Esophagus squamous epithelium (tissue), 5 donors: Measurements from ENCODE around the gene OBP2B. TPM values are rescaled to one million over a fixed set of nuclear protein-coding genes. Genes with fewer than 3 reads are reported as not detected.

Experiments used
- DNase-seq: peaks from one replicate; lab custom pipeline; 2025; lab: John Stamatoyannopoulos, UW
- H3K27ac ChIP-seq, 4 donors: fragments of 200-600 bp; sonication (generic); one replicate each; pipeline ENCODE4 v1.5.1; 2016 to 2019; ENCODE audit warnings: mild to moderate bottlenecking in 1 of 4
- H3K27me3 ChIP-seq, 4 donors: fragments of 200-600 bp; sonication (generic); 1 replicate in 3 of 4; 2 replicates in 1 of 4; pipeline versions ENCODE4 v1.5.1 to v1.6.0; 2017 to 2021; ENCODE audit warnings: antibody characterized with exemption in 1 of 4
- H3K36me3 ChIP-seq, 3 donors: fragments of 200-600 bp; sonication (generic); one replicate each; pipeline ENCODE4 v1.5.1; 2016 to 2019
- H3K4me1 ChIP-seq, 3 donors: fragments of 200-600 bp; sonication (generic); one replicate each; pipeline ENCODE4 v1.5.1; 2017 to 2019
- H3K4me3 ChIP-seq, 4 donors: fragments of 200-600 bp; sonication (generic); 1 replicate in 3 of 4; 2 replicates in 1 of 4; pipeline ENCODE4 v1.5.1; 2016 to 2019; ENCODE audit warnings: mild to moderate bottlenecking in 2 of 4, moderate library complexity in 1 of 4
- H3K9me3 ChIP-seq, 3 donors: fragments of 200-600 bp; sonication (generic); one replicate each; pipeline ENCODE4 v1.5.1; 2016 to 2019
- CTCF ChIP-seq, 6 experiments: fragments of 450-650 bp in 4 of 6; fragments of 200-600 bp in 2 of 6; sonication (generic) in 2 of 6; IDR thresholded peaks; one replicate each; pipeline ENCODE4 v1.5.1; 2016 to 2019; ENCODE audit warnings: antibody characterized with exemption in 6 of 6, mild to moderate bottlenecking in 4 of 6, moderate library complexity in 4 of 6
- POLR2A ChIP-seq, 4 donors: fragments of 450-650 bp; IDR thresholded peaks; one replicate each; pipeline ENCODE4 v1.6.1; 2017; ENCODE audit warnings: antibody characterized with exemption in 4 of 4, mild to moderate bottlenecking in 4 of 4, moderate library complexity in 3 of 4
- WGBS, 2 donors: methylation state at CpG; one replicate each; pipeline ENCODE4 v1.1.5; 2018; 5-methylcytosine and 5-hydroxymethylcytosine counted together
- intact Hi-C: fragments of 100-400 bp; cut with DNase I; formaldehyde crosslinking; loops from one replicate; pipeline ENCODE4 v1.15.0; 2022
- total RNA-seq, 4 donors: library from RNA; depleted of rRNA; stranded (reverse); fragments of >200 nt; gene quantifications; one replicate each; pipeline ENCODE4 v1.1.0, GENCODE V29; 2016
- donor health status: DM: yes; HTN: yes; CAD: no.

OBP2B gene
- total RNA-seq, 4 donors from 2014 or later = not detected

DNA sequence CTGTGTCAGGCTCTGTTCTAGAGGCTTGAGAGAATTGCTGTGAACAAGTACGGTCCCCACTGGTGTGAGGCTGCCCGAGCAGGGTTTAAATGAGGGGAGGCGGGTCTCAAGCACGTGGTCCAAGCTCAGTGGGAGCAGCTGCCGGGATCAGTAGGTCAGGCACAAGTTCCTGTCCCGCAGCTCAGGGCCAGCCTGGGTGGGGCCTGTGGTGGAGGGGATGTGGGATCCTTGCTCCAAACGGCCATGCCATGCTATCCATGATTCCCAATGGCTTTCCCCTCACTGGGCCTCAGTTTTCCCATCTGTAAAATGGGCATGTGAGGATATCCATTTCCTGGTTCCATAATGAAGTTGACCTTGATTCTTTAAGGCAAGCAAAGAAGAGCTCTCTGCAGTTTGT is 17.1 kb downstream of the OBP2B start:
- H3K27ac ChIP-seq = no peak overlapping the region
- no peaks in the 10 kb centered on the region for H3K36me3 ChIP-seq
- no peaks in the 10 kb centered on the region for H3K4me1 ChIP-seq
- TF ChIP-seq CTCF (IDR thresholded peaks at IDR 0.05) (no peak), POLR2A (IDR thresholded peaks at IDR 0.05) (no peak)
- WGBS, 2 donors = 53 to 67% methylated on average over 3 to 5 of the region's 7 CpGs
- intact Hi-C loops = no loop called here
- DNase-seq = no peak
- H3K9me3 ChIP-seq = peaks cover 0 to 8% (median 4%) of the 10 kb centered on the region in 3 donors
- no peak overlapping the region for H3K4me3 ChIP-seq
- H3K27me3 ChIP-seq = peaks cover 0 to 50% (median 0%) of the 10 kb centered on the region in 4 donors

GRCh38 chr9:133189826-133190225 is 19.2 kb downstream of the OBP2B start:
- peaks cover 0 to 2% (median 0%) of the 10 kb centered on the region in 3 donors for H3K9me3 ChIP-seq
- peaks cover 0 to 41% (median 0%) of the 10 kb centered on the region in 4 donors for H3K27me3 ChIP-seq
- no peak for TF ChIP-seq POLR2A (IDR thresholded peaks at IDR 0.05)
- TF ChIP-seq CTCF (IDR thresholded peaks at IDR 0.05) = no peak
- H3K4me3 ChIP-seq = no peak overlapping the region
- H3K36me3 ChIP-seq = no peaks in the 10 kb centered on the region
- no peak for DNase-seq
- H3K4me1 ChIP-seq = peaks cover 0 to 11% (median 5%) of the 10 kb centered on the region in 3 donors
- 80% methylated on average over 6 to 7 of the region's 8 CpGs for WGBS, 2 donors
- H3K27ac ChIP-seq = no peak overlapping the region
- intact Hi-C loops = loop anchor here (5.0 kb wide), 1 partner anchor 132 kb away; no protein-coding TSS in a partner anchor

DNA sequence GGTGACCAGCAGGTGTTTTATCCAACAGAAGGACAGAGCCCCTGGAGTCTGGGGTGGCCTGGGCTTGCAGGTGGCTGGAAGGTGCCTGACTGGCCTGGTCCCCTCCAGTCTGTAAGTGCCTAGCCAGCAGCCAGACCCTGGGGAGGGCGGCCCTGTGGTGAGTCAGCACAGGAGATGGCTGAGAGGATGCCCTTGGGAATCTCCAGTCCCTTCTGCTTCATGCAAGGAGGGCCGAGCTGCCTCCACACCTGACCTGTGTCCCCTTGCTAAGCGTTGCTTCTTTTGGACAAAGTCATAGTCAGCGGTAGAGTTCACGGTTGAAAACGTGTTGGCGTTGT is 20.2 kb downstream of the OBP2B start:
- peaks cover 0 to 41% (median 0%) of the 10 kb centered on the region in 4 donors for H3K27me3 ChIP-seq
- H3K36me3 ChIP-seq = no peaks in the 10 kb centered on the region
- peaks cover 0 to 15% (median 5%) of the 10 kb centered on the region in 3 donors for H3K4me1 ChIP-seq
- no peak for DNase-seq
- H3K4me3 ChIP-seq = no peak overlapping the region
- H3K27ac ChIP-seq = no peak overlapping the region
- 60% methylated on average over 1 of the region's 7 CpGs for WGBS, 2 donors
- no peaks in the 10 kb centered on the region for H3K9me3 ChIP-seq
- intact Hi-C loops = loop anchor here (5.0 kb wide), 1 partner anchor 133 kb away; no protein-coding TSS in a partner anchor
- TF ChIP-seq POLR2A (IDR thresholded peaks at IDR 0.05) (no peak), CTCF (IDR thresholded peaks at IDR 0.05) (no peak)

DNA sequence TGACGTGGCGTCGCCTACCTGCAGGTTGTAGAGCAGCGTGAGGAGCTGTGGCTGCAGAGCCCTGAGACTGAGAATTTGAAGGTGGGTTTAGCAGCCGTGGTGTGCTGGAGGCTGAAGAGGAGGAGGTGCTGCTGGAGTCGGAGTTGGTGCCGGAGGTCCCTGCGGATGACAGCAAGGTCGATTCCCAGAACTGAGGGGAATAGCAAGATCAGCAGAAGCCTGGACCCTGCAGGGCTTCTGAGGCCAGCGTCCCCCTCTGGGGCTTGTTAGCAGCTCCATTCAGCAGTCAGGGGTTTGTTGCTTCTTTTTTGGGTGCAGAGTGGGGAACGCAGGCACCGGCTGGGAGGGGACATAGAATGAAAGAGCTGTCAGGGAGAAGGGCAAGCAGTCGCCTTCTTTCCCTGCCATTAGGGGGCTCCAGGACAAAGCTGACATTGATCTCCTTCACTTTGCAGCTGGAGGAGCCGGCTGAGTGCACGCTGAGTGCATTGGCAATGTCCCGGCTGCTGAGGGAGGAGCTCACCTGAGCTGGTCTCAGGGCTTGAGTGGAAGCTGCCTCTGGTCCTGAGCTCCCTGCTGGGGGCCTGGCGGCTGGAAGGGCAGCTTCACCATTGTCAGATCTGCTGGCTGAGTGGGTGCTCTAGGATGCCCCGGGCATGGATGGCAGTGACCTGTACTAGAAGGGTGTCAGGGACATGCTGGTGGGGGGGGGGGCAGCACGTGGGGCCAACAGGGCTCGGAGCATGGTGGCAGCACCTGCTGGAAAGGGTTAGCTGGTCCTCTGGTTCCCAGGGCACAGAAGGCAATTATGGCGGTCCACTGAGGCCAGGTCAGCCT is 20.8 kb downstream of the OBP2B start:
- intact Hi-C loops = loop anchor here (5.0 kb wide), 1 partner anchor 134 kb away; no protein-coding TSS in a partner anchor
- TF ChIP-seq CTCF (IDR thresholded peaks at IDR 0.05) (peak in 3 of 6 experiments; percentile 9 to 30 (median 26)), POLR2A (IDR thresholded peaks at IDR 0.05) (no peak)
- H3K27ac ChIP-seq = no peak overlapping the region
- H3K27me3 ChIP-seq = peaks cover 0 to 43% (median 0%) of the 10 kb centered on the region in 4 donors
- no peak for DNase-seq
- peaks cover 0 to 15% (median 5%) of the 10 kb centered on the region in 3 donors for H3K4me1 ChIP-seq
- WGBS, 2 donors = 36 to 64% methylated on average over 9 to 12 of the region's 21 CpGs
- no peaks in the 10 kb centered on the region for H3K36me3 ChIP-seq
- H3K9me3 ChIP-seq = no peaks in the 10 kb centered on the region
- H3K4me3 ChIP-seq = no peak overlapping the region

DNA sequence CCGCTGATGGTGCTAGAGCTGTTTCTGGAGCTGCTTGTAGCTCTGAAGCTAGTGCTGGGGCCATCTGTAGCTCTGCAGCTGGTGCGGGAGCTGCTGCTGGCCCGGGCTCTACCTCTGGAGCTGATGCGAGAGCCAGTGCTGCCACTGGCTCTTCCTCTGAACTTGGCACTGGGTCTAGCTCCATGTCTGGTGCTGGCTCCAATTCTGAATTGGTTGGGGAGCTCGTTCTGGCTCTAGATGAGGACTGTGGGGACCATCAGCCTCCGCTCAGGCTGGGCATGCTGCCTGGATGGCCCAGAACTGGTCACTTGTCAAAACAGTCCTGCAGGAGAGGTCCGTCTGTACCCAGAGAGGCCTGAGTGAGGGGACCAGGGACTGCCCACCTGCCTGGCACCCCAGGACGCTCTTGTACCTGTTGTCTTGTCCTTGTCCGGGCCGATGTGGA is 21.5 kb downstream of the OBP2B start:
- Histone ChIP-seq H3K36me3 (no peaks in the 10 kb centered on the region), H3K4me3 (no peak overlapping the region), H3K27ac (no peak overlapping the region), H3K27me3 (peaks cover 0 to 46% (median 0%) of the 10 kb centered on the region in 4 donors), H3K9me3 (no peaks in the 10 kb centered on the region), H3K4me1 (peaks cover 0 to 15% (median 5%) of the 10 kb centered on the region in 3 donors)
- TF ChIP-seq POLR2A (IDR thresholded peaks at IDR 0.05) = no peak
- TF ChIP-seq CTCF (IDR thresholded peaks at IDR 0.05) = no peak
- intact Hi-C loops = loop anchor here (5.0 kb wide), 1 partner anchor 135 kb away; no protein-coding TSS in a partner anchor
- WGBS, 2 donors = 92 to 100% methylated on average over 4 of the region's 10 CpGs
- DNase-seq = no peak
